HepG2 (cell line): ENCODE results near the gene COQ4. TPM values are rescaled to one million over a fixed set of nuclear protein-coding genes. Genes with fewer than 3 reads are reported as not detected.

ENCODE experiments used
- ARID3A ChIP-seq: IDR thresholded peaks from 2 replicates; pipeline ENCODE4 v1.6.1; 2012; ENCODE audit warnings: low read depth, low read length, improper control_type of control experiment
- CC2D1A ChIP-seq: sonication (generic); formaldehyde crosslinking; IDR thresholded peaks from 2 replicates; pipeline ENCODE4 v1.8.1; 2023; ENCODE audit warnings: mild to moderate bottlenecking, missing genetic modification reagents
- CCDC6 ChIP-seq: sonication (generic); formaldehyde crosslinking; IDR thresholded peaks from 2 replicates; pipeline ENCODE4 v1.8.1; 2022; ENCODE audit warnings: mild to moderate bottlenecking, missing genetic modification reagents, moderate library complexity
- HMG20B ChIP-seq: conservative IDR thresholded peaks from 2 replicates; pipeline ENCODE4 v1.6.1; 2016; ENCODE audit warnings: missing genetic modification reagents, missing compliant biosample characterization
- JDP2 ChIP-seq: sonication (generic); formaldehyde crosslinking; IDR thresholded peaks from 2 replicates; pipeline ENCODE4 v1.8.1; 2022; ENCODE audit warnings: missing genetic modification reagents, borderline replicate concordance
- KDM2A ChIP-seq: sonication (generic); formaldehyde crosslinking; IDR thresholded peaks from 2 replicates; pipeline ENCODE4 v1.4.0; 2020; ENCODE audit warnings: low read depth, missing genetic modification reagents, borderline replicate concordance
- KMT2B ChIP-seq: IDR thresholded peaks from 2 replicates; pipeline ENCODE4 v1.6.1; 2016; ENCODE audit warnings: missing genetic modification reagents, missing compliant biosample characterization
- MAFF ChIP-seq: IDR thresholded peaks from 2 replicates; pipeline ENCODE4 v1.6.1; 2011; ENCODE audit warnings: low read depth, low read length, improper control_type of control experiment
- NR2F2 ChIP-seq: IDR thresholded peaks from 2 replicates; pipeline ENCODE4 v1.6.1; 2012; ENCODE audit warnings: low read depth, inconsistent platforms, borderline replicate concordance
- PHF20 ChIP-seq: sonication (generic); formaldehyde crosslinking; IDR thresholded peaks from 2 replicates; pipeline ENCODE4 v1.5.0; 2020; ENCODE audit warnings: mild to moderate bottlenecking, missing genetic modification reagents
- PRMT3 ChIP-seq: sonication (generic); formaldehyde crosslinking; IDR thresholded peaks from 2 replicates; pipeline ENCODE4 v1.8.1; 2022; ENCODE audit warnings: low read depth, mild to moderate bottlenecking, moderate library complexity, missing genetic modification reagents, borderline replicate concordance
- PTBP1 ChIP-seq: fragments of 200-400 bp; formaldehyde crosslinking; IDR thresholded peaks from 2 replicates; pipeline ENCODE4 v1.6.1; 2018; ENCODE audit warnings: low read length, low read depth; ENCODE audit not compliant: poor library complexity, severe bottlenecking
- RFX5 ChIP-seq: IDR thresholded peaks from 2 replicates; pipeline ENCODE4 v1.6.1; 2011; ENCODE audit warnings: low read depth, low read length, improper control_type of control experiment
- TEF ChIP-seq: sonication (generic); formaldehyde crosslinking; IDR thresholded peaks from 2 replicates; pipeline ENCODE4 v1.5.0; 2020; ENCODE audit warnings: missing genetic modification reagents
- ZC3H13 ChIP-seq: sonication (generic); formaldehyde crosslinking; IDR thresholded peaks from 2 replicates; pipeline ENCODE4 v1.8.1; 2023; ENCODE audit warnings: mild to moderate bottlenecking, missing genetic modification reagents, moderate library complexity
- ZFP90 ChIP-seq: sonication (generic); formaldehyde crosslinking; IDR thresholded peaks from 2 replicates; pipeline ENCODE4 v1.8.0; 2022; ENCODE audit warnings: missing genetic modification reagents, mild to moderate bottlenecking, inconsistent platforms, borderline replicate concordance
- ZMYM4 ChIP-seq: sonication (generic); formaldehyde crosslinking; IDR thresholded peaks from 2 replicates; pipeline ENCODE4 v1.8.1; 2023; ENCODE audit warnings: mild to moderate bottlenecking, missing genetic modification reagents
- ZNF264 ChIP-seq: sonication (generic); formaldehyde crosslinking; IDR thresholded peaks from 2 replicates; pipeline ENCODE4 v1.4.0; 2020; ENCODE audit warnings: missing genetic modification reagents
- ZNF326 ChIP-seq: sonication (generic); formaldehyde crosslinking; IDR thresholded peaks from 2 replicates; pipeline ENCODE4 v1.4.0; 2020; ENCODE audit warnings: missing genetic modification reagents, borderline replicate concordance
- ZNF660 ChIP-seq: sonication (generic); formaldehyde crosslinking; IDR thresholded peaks from 2 replicates; pipeline ENCODE4 v1.5.1; 2020; ENCODE audit warnings: mild to moderate bottlenecking, low read depth, missing genetic modification reagents, borderline replicate concordance
- ZNF781 ChIP-seq: sonication (generic); formaldehyde crosslinking; IDR thresholded peaks from 2 replicates; pipeline ENCODE4 v1.5.1; 2020; ENCODE audit warnings: borderline replicate concordance, mild to moderate bottlenecking, missing genetic modification reagents; ENCODE audit errors: not compliant biosample characterization
- polyA plus RNA-seq, 8 experiments: library from polyadenylated mRNA; depleted of rRNA in 3 of 8; stranded (reverse) in 7 of 8; unstranded in 1 of 8; fragments of >200 nt; fragmentation: Illumina TruSeq in 4 of 8; extraction: Trizol in 4 of 8; gene quantifications; 2 replicates each; pipeline versions ENCODE4 v1.2.1 to v1.2.3, GENCODE V29; 2011 to 2016; ENCODE audit warnings: low read depth in 4 of 8, missing spikeins in 1 of 8, mixed read lengths in 1 of 8; ENCODE audit not compliant: insufficient read depth in 1 of 8
- total RNA-seq, 5 experiments: library from RNA; depleted of rRNA; stranded (reverse); fragments of >200 nt; fragmentation: Illumina TruSeq; extraction: Trizol; gene quantifications; 2 replicates each; pipeline ENCODE4 v1.2.3, GENCODE V29; 2016; ENCODE audit warnings: low read depth in 1 of 5
- TF ChIP-seq, protein P1 (sequence below): sonication (generic); formaldehyde crosslinking; IDR thresholded peaks from 2 replicates; pipeline ENCODE4 v1.4.0; 2020; ENCODE audit warnings: missing genetic modification reagents
- TF ChIP-seq, protein P2 (sequence below): sonication (generic); formaldehyde crosslinking; conservative IDR thresholded peaks from 2 replicates; pipeline ENCODE4 v1.8.0; 2022; ENCODE audit warnings: missing genetic modification reagents
- TF ChIP-seq, protein P3 (sequence below): sonication (generic); formaldehyde crosslinking; IDR thresholded peaks from 2 replicates; pipeline ENCODE4 v1.4.0; 2020; ENCODE audit warnings: missing genetic modification reagents

The COQ4 gene
- total and polyA plus RNA-seq, 2 of the 13 experiments (the other 11 are each of a cell fraction or from before 2014, with no cell fraction given), result 26.1 to 36.0 TPM

- TF ChIP-seq, protein P1, sequence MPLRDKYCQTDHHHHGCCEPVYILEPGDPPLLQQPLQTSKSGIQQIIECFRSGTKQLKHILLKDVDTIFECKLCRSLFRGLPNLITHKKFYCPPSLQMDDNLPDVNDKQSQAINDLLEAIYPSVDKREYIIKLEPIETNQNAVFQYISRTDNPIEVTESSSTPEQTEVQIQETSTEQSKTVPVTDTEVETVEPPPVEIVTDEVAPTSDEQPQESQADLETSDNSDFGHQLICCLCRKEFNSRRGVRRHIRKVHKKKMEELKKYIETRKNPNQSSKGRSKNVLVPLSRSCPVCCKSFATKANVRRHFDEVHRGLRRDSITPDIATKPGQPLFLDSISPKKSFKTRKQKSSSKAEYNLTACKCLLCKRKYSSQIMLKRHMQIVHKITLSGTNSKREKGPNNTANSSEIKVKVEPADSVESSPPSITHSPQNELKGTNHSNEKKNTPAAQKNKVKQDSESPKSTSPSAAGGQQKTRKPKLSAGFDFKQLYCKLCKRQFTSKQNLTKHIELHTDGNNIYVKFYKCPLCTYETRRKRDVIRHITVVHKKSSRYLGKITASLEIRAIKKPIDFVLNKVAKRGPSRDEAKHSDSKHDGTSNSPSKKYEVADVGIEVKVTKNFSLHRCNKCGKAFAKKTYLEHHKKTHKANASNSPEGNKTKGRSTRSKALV, result no peak
- TF ChIP-seq HMG20B (no peak), KDM2A (CRISPR knock-in tag) (peak; percentile 70; the same call in 1 of the 2 replicates), ZMYM4 (CRISPR knock-in tag) (0 out of 2 replicates have a peak, but pooled peaks have one; percentile 17), KMT2B (CRISPR knock-in tag) (0 out of 2 replicates have a peak, but pooled peaks have one; percentile 29), PRMT3 (no peak), ZNF781 (CRISPR knock-in tag) (no peak), RFX5 (peak; percentile 42), ZNF660 (CRISPR knock-in tag) (no peak), PHF20 (CRISPR knock-in tag) (peak; percentile 74), MAFF (no peak), ZC3H13 (CRISPR knock-in tag) (no peak), CC2D1A (CRISPR knock-in tag) (no peak), NR2F2 (peak; percentile 82), ZNF264 (no peak), PTBP1 (no peak), ZFP90 (CRISPR knock-in tag) (no peak), TEF (CRISPR knock-in tag) (no peak), JDP2 (CRISPR knock-in tag) (no peak), ZNF326 (CRISPR knock-in tag) (no peak), ARID3A (no peak), CCDC6 (no peak; the same call in 1 of the 2 replicates)
- TF ChIP-seq, protein P2, sequence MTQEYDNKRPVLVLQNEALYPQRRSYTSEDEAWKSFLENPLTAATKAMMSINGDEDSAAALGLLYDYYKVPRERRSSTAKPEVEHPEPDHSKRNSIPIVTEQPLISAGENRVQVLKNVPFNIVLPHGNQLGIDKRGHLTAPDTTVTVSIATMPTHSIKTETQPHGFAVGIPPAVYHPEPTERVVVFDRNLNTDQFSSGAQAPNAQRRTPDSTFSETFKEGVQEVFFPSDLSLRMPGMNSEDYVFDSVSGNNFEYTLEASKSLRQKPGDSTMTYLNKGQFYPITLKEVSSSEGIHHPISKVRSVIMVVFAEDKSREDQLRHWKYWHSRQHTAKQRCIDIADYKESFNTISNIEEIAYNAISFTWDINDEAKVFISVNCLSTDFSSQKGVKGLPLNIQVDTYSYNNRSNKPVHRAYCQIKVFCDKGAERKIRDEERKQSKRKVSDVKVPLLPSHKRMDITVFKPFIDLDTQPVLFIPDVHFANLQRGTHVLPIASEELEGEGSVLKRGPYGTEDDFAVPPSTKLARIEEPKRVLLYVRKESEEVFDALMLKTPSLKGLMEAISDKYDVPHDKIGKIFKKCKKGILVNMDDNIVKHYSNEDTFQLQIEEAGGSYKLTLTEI (CRISPR knock-in tag), result no peak
- TF ChIP-seq, protein P3, sequence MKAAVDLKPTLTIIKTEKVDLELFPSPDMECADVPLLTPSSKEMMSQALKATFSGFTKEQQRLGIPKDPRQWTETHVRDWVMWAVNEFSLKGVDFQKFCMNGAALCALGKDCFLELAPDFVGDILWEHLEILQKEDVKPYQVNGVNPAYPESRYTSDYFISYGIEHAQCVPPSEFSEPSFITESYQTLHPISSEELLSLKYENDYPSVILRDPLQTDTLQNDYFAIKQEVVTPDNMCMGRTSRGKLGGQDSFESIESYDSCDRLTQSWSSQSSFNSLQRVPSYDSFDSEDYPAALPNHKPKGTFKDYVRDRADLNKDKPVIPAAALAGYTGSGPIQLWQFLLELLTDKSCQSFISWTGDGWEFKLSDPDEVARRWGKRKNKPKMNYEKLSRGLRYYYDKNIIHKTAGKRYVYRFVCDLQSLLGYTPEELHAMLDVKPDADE (CRISPR knock-in tag), result no peak
These were observed 46.5 kb upstream of the COQ4 start, which contains the start of gene SWI5 (continued) for GRCh38 chr9:128276008-128276573.
